Measurements from ENCODE around the gene RPS6KB2.

GRCh38 chr11:67450796-67451657 is 22.7 kb downstream of the RPS6KB2 start:
- TF ChIP-seq RAD21 (IDR thresholded peaks at IDR 0.05; ENCODE audit: low read depth), result no peak
- TF ChIP-seq, protein P1, sequence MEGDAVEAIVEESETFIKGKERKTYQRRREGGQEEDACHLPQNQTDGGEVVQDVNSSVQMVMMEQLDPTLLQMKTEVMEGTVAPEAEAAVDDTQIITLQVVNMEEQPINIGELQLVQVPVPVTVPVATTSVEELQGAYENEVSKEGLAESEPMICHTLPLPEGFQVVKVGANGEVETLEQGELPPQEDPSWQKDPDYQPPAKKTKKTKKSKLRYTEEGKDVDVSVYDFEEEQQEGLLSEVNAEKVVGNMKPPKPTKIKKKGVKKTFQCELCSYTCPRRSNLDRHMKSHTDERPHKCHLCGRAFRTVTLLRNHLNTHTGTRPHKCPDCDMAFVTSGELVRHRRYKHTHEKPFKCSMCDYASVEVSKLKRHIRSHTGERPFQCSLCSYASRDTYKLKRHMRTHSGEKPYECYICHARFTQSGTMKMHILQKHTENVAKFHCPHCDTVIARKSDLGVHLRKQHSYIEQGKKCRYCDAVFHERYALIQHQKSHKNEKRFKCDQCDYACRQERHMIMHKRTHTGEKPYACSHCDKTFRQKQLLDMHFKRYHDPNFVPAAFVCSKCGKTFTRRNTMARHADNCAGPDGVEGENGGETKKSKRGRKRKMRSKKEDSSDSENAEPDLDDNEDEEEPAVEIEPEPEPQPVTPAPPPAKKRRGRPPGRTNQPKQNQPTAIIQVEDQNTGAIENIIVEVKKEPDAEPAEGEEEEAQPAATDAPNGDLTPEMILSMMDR (IDR thresholded peaks at IDR 0.05 in 2 of 3, conservative IDR thresholded peaks at IDR 0.05 in 1 of 3; ENCODE audit: borderline replicate concordance in 1 of 3, insufficient read depth in 1 of 3, low read depth in 2 of 3, low read length in 2 of 3), result no peak
- TF ChIP-seq, protein P2, sequence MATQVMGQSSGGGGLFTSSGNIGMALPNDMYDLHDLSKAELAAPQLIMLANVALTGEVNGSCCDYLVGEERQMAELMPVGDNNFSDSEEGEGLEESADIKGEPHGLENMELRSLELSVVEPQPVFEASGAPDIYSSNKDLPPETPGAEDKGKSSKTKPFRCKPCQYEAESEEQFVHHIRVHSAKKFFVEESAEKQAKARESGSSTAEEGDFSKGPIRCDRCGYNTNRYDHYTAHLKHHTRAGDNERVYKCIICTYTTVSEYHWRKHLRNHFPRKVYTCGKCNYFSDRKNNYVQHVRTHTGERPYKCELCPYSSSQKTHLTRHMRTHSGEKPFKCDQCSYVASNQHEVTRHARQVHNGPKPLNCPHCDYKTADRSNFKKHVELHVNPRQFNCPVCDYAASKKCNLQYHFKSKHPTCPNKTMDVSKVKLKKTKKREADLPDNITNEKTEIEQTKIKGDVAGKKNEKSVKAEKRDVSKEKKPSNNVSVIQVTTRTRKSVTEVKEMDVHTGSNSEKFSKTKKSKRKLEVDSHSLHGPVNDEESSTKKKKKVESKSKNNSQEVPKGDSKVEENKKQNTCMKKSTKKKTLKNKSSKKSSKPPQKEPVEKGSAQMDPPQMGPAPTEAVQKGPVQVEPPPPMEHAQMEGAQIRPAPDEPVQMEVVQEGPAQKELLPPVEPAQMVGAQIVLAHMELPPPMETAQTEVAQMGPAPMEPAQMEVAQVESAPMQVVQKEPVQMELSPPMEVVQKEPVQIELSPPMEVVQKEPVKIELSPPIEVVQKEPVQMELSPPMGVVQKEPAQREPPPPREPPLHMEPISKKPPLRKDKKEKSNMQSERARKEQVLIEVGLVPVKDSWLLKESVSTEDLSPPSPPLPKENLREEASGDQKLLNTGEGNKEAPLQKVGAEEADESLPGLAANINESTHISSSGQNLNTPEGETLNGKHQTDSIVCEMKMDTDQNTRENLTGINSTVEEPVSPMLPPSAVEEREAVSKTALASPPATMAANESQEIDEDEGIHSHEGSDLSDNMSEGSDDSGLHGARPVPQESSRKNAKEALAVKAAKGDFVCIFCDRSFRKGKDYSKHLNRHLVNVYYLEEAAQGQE (IDR thresholded peaks at IDR 0.05; ENCODE audit: low read depth), result no peak
- no peak for TF ChIP-seq POLR2A (IDR thresholded peaks at IDR 0.05; ENCODE audit: borderline replicate concordance, extremely low read depth, insufficient read depth, insufficient read length)
- no peak for TF ChIP-seq ELF1 (IDR thresholded peaks at IDR 0.05; ENCODE audit: borderline replicate concordance, low read depth)
- no peak for TF ChIP-seq EZH2phosphoT487 (IDR thresholded peaks at IDR 0.05; ENCODE audit: borderline replicate concordance)
- TF ChIP-seq SP1 (IDR thresholded peaks at IDR 0.05; ENCODE audit: low read depth), result no peak
- TF ChIP-seq EGR1 (IDR thresholded peaks at IDR 0.05; ENCODE audit: low read depth), result no peak
- no peak for TF ChIP-seq YY1 (IDR thresholded peaks at IDR 0.05; ENCODE audit: extremely low read depth, insufficient replicate concordance, low read depth, low read length)
- TF ChIP-seq ZFX (IDR thresholded peaks at IDR 0.05), result no peak
- no peak for TF ChIP-seq SIN3A (IDR thresholded peaks at IDR 0.05; ENCODE audit: low read depth)
- TF ChIP-seq, protein P3, sequence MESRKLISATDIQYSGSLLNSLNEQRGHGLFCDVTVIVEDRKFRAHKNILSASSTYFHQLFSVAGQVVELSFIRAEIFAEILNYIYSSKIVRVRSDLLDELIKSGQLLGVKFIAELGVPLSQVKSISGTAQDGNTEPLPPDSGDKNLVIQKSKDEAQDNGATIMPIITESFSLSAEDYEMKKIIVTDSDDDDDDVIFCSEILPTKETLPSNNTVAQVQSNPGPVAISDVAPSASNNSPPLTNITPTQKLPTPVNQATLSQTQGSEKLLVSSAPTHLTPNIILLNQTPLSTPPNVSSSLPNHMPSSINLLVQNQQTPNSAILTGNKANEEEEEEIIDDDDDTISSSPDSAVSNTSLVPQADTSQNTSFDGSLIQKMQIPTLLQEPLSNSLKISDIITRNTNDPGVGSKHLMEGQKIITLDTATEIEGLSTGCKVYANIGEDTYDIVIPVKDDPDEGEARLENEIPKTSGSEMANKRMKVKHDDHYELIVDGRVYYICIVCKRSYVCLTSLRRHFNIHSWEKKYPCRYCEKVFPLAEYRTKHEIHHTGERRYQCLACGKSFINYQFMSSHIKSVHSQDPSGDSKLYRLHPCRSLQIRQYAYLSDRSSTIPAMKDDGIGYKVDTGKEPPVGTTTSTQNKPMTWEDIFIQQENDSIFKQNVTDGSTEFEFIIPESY (IDR thresholded peaks at IDR 0.05; ENCODE audit: extremely low read depth, insufficient replicate concordance, low read length), result no peak
- TF ChIP-seq EZH2 (IDR thresholded peaks at IDR 0.05), result no peak
- TF ChIP-seq POLR2AphosphoS5 (IDR thresholded peaks at IDR 0.05; ENCODE audit: low read depth, low read length), result no peak
